GM12874 (cell line): ENCODE measurements around the gene ZNF174.

Source experiments
- TF ChIP-seq, protein P1 (sequence below): IDR thresholded peaks from 2 replicates; pipeline ENCODE4 v1.5.1; 2011; ENCODE audit warnings: low read depth, mild to moderate bottlenecking, control low read depth, low read length, moderate library complexity; ENCODE audit not compliant: insufficient read depth

ZNF174 gene

GRCh38 chr16:3444032-3444388, 43.0 kb downstream of the ZNF174 start:
- TF ChIP-seq, protein P1, sequence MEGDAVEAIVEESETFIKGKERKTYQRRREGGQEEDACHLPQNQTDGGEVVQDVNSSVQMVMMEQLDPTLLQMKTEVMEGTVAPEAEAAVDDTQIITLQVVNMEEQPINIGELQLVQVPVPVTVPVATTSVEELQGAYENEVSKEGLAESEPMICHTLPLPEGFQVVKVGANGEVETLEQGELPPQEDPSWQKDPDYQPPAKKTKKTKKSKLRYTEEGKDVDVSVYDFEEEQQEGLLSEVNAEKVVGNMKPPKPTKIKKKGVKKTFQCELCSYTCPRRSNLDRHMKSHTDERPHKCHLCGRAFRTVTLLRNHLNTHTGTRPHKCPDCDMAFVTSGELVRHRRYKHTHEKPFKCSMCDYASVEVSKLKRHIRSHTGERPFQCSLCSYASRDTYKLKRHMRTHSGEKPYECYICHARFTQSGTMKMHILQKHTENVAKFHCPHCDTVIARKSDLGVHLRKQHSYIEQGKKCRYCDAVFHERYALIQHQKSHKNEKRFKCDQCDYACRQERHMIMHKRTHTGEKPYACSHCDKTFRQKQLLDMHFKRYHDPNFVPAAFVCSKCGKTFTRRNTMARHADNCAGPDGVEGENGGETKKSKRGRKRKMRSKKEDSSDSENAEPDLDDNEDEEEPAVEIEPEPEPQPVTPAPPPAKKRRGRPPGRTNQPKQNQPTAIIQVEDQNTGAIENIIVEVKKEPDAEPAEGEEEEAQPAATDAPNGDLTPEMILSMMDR = no peak

DNA sequence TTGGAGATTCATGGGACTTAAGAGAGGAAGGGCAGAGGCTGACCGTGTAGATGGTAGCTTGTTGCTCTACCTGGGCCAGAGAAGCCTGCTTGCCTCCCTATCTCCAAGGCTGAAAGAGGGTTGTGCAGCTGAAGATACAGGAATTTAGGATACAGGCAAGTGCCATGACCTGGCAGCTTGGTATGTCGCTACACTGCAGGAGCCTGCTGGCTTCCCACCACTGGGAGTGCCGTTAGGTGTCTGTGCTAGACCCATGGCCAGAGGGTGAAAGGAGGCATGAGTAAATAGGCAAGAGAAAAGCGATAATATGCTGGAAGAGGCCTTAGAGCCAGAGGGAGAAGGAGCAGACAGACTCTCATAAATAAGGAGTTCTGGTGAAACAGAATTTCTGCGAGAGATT, 53.1 kb downstream of the ZNF174 start:
- TF ChIP-seq, protein P1 = no peak

GRCh38 chr16:3454631-3455147, 53.7 kb downstream of the ZNF174 start:
- TF ChIP-seq, protein P1 = no peak

GRCh38 chr16:3457434-3458252, 56.6 kb downstream of the ZNF174 start:
- TF ChIP-seq, protein P1 = peak; percentile 70

DNA sequence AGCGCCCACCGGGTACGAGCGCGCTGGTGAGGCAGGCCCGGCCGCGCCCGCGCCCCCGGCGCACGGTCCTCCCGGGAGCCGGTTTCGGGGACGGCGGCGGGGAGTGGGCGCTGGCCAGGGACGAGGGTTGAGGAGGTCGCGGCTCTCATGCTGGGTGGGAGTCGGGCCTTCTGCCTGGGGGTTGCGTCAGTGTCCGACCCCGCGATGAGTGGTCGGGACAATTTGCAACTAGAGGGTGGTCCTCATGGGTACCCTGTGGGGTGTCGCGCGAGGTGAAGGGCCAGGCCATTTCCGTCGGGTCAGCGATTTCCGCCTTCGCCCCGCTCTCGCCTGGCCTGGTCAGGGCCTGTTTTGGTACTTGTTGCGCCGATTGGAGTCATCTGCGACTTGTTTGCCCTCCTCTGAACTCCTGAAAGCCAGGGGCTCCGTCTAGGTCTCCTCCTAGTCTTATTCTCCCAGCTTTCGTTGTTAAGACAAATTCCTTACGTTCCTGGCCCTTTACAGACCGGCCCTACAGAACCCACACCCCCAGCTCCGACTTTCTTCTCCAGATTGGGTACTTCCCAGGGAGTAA, 57.4 kb downstream of the ZNF174 start:
- TF ChIP-seq, protein P1 = no peak

- TF ChIP-seq, protein P1 = no peak
Measured at GRCh38 chr16:3458852-3459361, 57.9 kb downstream of the ZNF174 start.
